OCI-LY1 (cell line): ENCODE data around the gene NPIPB6.

Experiments
- EZH2 ChIP-seq: fragments of 200-600 bp; sonication (generic), shearing (Covaris generic); IDR thresholded peaks from 2 replicates; pipeline ENCODE4 v1.8.0; 2017; ENCODE audit warnings: borderline replicate concordance, mixed run types, mild to moderate bottlenecking, antibody characterized with exemption, low read length, moderate library complexity, mixed read lengths
- TF ChIP-seq, protein P1 (sequence below): fragments of 200-600 bp; sonication (generic), shearing (Covaris generic); IDR thresholded peaks from 2 replicates; pipeline ENCODE4 v1.5.1; 2017; ENCODE audit warnings: mild to moderate bottlenecking, antibody characterized with exemption, low read length, moderate library complexity, mixed read lengths

DNA sequence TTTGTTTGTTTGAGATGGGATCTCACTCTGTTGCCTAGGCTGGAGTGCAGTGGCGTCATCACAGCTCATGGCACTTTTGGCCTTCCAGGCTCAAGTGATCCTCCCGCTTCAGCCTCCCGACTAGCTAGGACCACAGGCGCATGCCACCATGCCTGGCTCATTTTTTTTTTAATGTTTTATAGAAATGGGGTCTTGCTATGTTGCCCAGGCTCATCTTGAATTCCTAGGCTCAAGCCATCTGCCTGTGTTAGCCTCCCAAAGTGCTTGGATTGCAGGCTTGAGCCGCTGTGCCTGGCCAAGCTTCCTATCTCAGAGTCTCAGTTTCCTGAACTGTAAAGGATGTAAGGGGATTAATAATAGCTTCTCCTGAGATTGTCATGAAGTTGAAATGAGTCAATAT is 63.0 kb downstream of the NPIPB6 start:
- TF ChIP-seq, protein P1, sequence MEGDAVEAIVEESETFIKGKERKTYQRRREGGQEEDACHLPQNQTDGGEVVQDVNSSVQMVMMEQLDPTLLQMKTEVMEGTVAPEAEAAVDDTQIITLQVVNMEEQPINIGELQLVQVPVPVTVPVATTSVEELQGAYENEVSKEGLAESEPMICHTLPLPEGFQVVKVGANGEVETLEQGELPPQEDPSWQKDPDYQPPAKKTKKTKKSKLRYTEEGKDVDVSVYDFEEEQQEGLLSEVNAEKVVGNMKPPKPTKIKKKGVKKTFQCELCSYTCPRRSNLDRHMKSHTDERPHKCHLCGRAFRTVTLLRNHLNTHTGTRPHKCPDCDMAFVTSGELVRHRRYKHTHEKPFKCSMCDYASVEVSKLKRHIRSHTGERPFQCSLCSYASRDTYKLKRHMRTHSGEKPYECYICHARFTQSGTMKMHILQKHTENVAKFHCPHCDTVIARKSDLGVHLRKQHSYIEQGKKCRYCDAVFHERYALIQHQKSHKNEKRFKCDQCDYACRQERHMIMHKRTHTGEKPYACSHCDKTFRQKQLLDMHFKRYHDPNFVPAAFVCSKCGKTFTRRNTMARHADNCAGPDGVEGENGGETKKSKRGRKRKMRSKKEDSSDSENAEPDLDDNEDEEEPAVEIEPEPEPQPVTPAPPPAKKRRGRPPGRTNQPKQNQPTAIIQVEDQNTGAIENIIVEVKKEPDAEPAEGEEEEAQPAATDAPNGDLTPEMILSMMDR, result no peak
- TF ChIP-seq EZH2, result no peak
